Parathyroid adenoma (tissue), 2 donors: ENCODE data around the gene HSPB1.
A peak's percentile ranks its signal among the peaks of the same experiment; 100 is the strongest.

Experiments used
- H2AFZ ChIP-seq: fragments of 300-600 bp; sonication (generic); one replicate; pipeline ENCODE4 v1.7.0; 2017; ENCODE audit warnings: antibody characterized with exemption, mild to moderate bottlenecking
- H3K27ac ChIP-seq: fragments of 300-600 bp; sonication (generic); one replicate; pipeline ENCODE4 v1.7.0; 2017
- H3K27me3 ChIP-seq: fragments of 300-600 bp; sonication (generic); one replicate; pipeline ENCODE4 v1.7.0; 2017; ENCODE audit warnings: low read length; ENCODE audit not compliant: control insufficient read depth, insufficient read depth
- H3K36me3 ChIP-seq: fragments of 300-600 bp; sonication (generic); one replicate; pipeline ENCODE4 v1.7.0; 2017; ENCODE audit warnings: low read length; ENCODE audit not compliant: control insufficient read depth, insufficient read depth
- H3K4me1 ChIP-seq: fragments of 300-600 bp; sonication (generic); one replicate; pipeline ENCODE4 v1.7.0; 2017; ENCODE audit warnings: control low read depth
- H3K4me2 ChIP-seq: fragments of 300-600 bp; sonication (generic); one replicate; pipeline ENCODE4 v1.7.0; 2017; ENCODE audit warnings: low read length
- H3K4me3 ChIP-seq: fragments of 300-600 bp; sonication (generic); one replicate; pipeline ENCODE4 v1.7.0; 2017; ENCODE audit warnings: low read depth, low read length
- H3K79me2 ChIP-seq: fragments of 300-600 bp; sonication (generic); one replicate; pipeline ENCODE4 v1.7.0; 2017; ENCODE audit warnings: control low read depth
- H3K9ac ChIP-seq: fragments of 300-600 bp; sonication (generic); one replicate; pipeline ENCODE4 v1.7.0; 2017; ENCODE audit warnings: mild to moderate bottlenecking
- H3K9me3 ChIP-seq: fragments of 300-600 bp; sonication (generic); one replicate; pipeline ENCODE4 v1.7.0; 2017; ENCODE audit warnings: low read length; ENCODE audit not compliant: control insufficient read depth
- TF ChIP-seq, protein P1 (sequence below): fragments of 300-600 bp; sonication (generic); IDR thresholded peaks from one replicate; pipeline ENCODE4 v1.7.0; 2017; ENCODE audit warnings: antibody characterized with exemption, mild to moderate bottlenecking
- donor health status: primary hyperparathyroidism.

HSPB1 gene

DNA sequence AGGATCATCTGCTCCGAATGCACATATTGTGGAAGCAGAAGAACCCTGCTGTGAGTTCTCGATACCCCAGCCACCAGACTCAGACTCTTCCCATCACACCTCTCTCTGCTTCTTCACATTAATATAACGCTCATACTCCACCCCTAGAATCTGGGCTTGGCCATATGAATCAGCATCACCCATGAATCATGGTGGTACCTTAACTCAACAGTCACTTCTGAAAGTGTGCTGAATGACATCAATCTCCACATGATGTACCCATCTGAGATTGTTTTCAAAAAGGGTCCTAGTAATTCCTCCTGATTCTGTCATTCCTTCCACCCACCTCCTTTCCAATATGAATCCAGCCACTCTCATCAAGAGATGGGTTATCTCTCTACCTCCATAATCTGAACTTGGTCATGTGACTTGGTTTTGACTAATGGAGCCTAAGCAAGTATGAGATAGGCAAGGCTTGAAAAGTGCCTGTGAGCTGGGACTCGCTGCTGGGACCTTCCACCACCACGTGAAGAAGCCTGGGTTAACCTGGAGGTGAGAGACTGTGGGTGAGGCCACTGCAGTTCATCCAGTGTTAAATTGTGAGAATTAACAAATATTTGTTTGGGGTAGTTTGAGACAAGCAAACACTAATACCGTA lies 40.9 kb downstream of the HSPB1 start:
- Histone ChIP-seq H3K79me2 (peaks cover 81% of the 10 kb centered on the region), H3K36me3 (no peaks in the 10 kb centered on the region), H3K27ac (no peak overlapping the region), H3K4me2 (no peak overlapping the region), H3K4me3 (no peak overlapping the region), H3K9ac (no peak overlapping the region), H3K9me3 (no peaks in the 10 kb centered on the region), H2AFZ (no peak overlapping the region), H3K4me1 (peaks cover 6% of the 10 kb centered on the region), H3K27me3 (no peaks in the 10 kb centered on the region)
- TF ChIP-seq, protein P1, sequence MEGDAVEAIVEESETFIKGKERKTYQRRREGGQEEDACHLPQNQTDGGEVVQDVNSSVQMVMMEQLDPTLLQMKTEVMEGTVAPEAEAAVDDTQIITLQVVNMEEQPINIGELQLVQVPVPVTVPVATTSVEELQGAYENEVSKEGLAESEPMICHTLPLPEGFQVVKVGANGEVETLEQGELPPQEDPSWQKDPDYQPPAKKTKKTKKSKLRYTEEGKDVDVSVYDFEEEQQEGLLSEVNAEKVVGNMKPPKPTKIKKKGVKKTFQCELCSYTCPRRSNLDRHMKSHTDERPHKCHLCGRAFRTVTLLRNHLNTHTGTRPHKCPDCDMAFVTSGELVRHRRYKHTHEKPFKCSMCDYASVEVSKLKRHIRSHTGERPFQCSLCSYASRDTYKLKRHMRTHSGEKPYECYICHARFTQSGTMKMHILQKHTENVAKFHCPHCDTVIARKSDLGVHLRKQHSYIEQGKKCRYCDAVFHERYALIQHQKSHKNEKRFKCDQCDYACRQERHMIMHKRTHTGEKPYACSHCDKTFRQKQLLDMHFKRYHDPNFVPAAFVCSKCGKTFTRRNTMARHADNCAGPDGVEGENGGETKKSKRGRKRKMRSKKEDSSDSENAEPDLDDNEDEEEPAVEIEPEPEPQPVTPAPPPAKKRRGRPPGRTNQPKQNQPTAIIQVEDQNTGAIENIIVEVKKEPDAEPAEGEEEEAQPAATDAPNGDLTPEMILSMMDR: no peak

GRCh38 chr7:76343931-76344321 lies 41.5 kb downstream of the HSPB1 start:
- Histone ChIP-seq H3K79me2 (peaks cover 81% of the 10 kb centered on the region), H3K4me2 (no peak overlapping the region), H2AFZ (no peak overlapping the region), H3K9me3 (no peaks in the 10 kb centered on the region), H3K4me3 (no peak overlapping the region), H3K4me1 (peaks cover 6% of the 10 kb centered on the region), H3K9ac (no peak overlapping the region), H3K27me3 (no peaks in the 10 kb centered on the region), H3K27ac (no peak overlapping the region), H3K36me3 (no peaks in the 10 kb centered on the region)
- TF ChIP-seq, protein P1: no peak

DNA sequence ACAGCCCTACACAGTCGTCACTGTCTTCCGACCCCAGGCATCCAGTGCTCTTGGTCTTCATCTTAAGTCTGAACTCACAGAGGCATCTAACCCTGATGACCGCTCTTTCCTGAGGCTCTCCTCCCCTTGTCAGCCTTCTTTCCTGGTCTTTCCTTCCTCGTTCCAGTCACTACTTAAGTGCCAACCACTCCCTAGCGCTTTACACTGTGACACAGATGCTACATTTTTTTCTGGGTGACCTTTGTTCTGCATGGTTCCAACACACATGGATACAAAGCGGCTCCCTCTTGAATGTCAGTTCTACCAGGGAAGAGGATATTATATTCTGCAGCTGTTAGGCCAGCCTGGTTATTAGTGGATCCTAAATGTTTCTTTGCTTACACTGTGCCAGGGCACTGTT lies 43.6 kb downstream of the HSPB1 start:
- no peak overlapping the region for H3K9ac ChIP-seq
- H3K36me3 ChIP-seq: no peaks in the 10 kb centered on the region
- H3K4me1 ChIP-seq: peaks cover 2% of the 10 kb centered on the region
- H3K27ac ChIP-seq: peak overlapping the region; percentile 58
- no peaks in the 10 kb centered on the region for H3K9me3 ChIP-seq
- H3K4me3 ChIP-seq: no peak overlapping the region
- TF ChIP-seq, protein P1: no peak
- H2AFZ ChIP-seq: no peak overlapping the region
- H3K79me2 ChIP-seq: peaks cover 81% of the 10 kb centered on the region
- H3K27me3 ChIP-seq: no peaks in the 10 kb centered on the region
- no peak overlapping the region for H3K4me2 ChIP-seq

DNA sequence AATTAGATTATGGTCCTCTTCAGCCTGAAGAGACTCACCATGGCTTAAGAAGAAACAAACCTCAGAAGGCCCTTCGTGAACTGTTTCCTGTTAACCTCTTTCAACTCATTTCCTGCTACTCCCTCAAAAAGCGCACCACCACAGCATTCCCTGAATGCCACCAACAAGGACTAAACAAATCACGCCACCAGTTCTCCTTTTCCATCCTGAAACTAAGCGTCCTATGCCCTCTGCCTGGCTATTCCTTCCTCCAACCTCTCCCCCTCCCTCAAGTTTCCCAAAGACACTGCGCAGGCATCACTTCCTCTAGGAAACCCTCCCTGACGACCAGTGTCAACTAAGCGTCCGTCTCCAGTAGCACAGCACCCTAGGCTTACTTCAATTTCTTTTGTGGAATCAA lies 44.3 kb downstream of the HSPB1 start:
- TF ChIP-seq, protein P1: no peak
- no peaks in the 10 kb centered on the region for H3K4me1 ChIP-seq
- H3K4me3 ChIP-seq: no peak overlapping the region
- H3K36me3 ChIP-seq: no peaks in the 10 kb centered on the region
- peaks cover 88% of the 10 kb centered on the region for H3K79me2 ChIP-seq
- no peaks in the 10 kb centered on the region for H3K27me3 ChIP-seq
- no peak overlapping the region for H3K9ac ChIP-seq
- H3K9me3 ChIP-seq: no peaks in the 10 kb centered on the region
- H2AFZ ChIP-seq: no peak overlapping the region
- H3K27ac ChIP-seq: peak overlapping the region; percentile 58
- no peak overlapping the region for H3K4me2 ChIP-seq

DNA sequence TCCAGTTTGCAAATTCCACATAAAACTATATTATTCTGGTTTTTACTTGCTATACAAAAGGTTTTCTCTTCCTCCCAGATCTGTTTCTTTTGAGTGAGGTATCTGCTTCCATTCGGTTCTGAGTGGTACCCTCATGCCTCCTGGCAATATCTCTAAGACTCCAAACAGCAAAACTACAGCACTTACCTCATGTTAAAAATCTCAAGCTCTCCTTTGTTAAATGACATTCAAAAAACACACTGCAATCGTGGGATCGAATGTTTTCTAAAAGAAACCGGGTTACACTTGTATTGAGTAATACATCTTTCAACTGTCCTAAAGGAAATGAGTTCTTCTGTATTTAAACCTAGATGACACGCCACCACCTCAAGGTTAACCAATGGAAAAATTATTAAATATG lies 45.2 kb downstream of the HSPB1 start:
- no peak overlapping the region for H3K4me3 ChIP-seq
- no peaks in the 10 kb centered on the region for H3K36me3 ChIP-seq
- no peak overlapping the region for H3K4me2 ChIP-seq
- H3K9me3 ChIP-seq: no peaks in the 10 kb centered on the region
- TF ChIP-seq, protein P1: no peak
- H3K27me3 ChIP-seq: no peaks in the 10 kb centered on the region
- peaks cover 86% of the 10 kb centered on the region for H3K79me2 ChIP-seq
- no peak overlapping the region for H2AFZ ChIP-seq
- no peak overlapping the region for H3K9ac ChIP-seq
- H3K4me1 ChIP-seq: no peaks in the 10 kb centered on the region
- no peak overlapping the region for H3K27ac ChIP-seq
